KBM-7 (cell line): ENCODE measurements around the gene SDR39U1.
A peak's percentile ranks its signal among the peaks of the same experiment; 100 is the strongest.
"Not testable (repeated sequence)": the region's sequence is repeated elsewhere in the genome, so short reads cannot be mapped to it uniquely, and the experiment has no call there.

Experiments
- DNase-seq: peaks from one replicate; pipeline ENCODE4 v3.0.0-alpha.2; 2015
- in situ Hi-C: fragments of 300-500 bp; cut with MboI; formaldehyde crosslinking; loops from 2 replicates; pipeline ENCODE4 v1.14.3; 2020; ENCODE audit warnings: low sequenced_read_pairs, low pct_unique_long_range_greater_than_20kb, mixed read lengths

SDR39U1 gene

GRCh38 chr14:24450828-24451227, 8.3 kb upstream of the SDR39U1 start:
- DNase-seq, in situ Hi-C loops: not testable (repeated sequence)

- no peak for DNase-seq
- in situ Hi-C loops, result no loop called here
These were observed 583 bp upstream of the SDR39U1 start for GRCh38 chr14:24443053-24443665.

GRCh38 chr14:24441904-24442239, 704 bp downstream of the SDR39U1 start:
- in situ Hi-C loops, result no loop called here
- DNase-seq, result no peak

- no peak for DNase-seq
- in situ Hi-C loops, result no loop called here
These were observed 1.1 kb downstream of the SDR39U1 start for GRCh38 chr14:24441485-24441884.

GRCh38 chr14:24440606-24441399, 1.8 kb downstream of the SDR39U1 start:
- DNase-seq, result no peak
- in situ Hi-C loops, result no loop called here

GRCh38 chr14:24439830-24440605, 2.6 kb downstream of the SDR39U1 start:
- in situ Hi-C loops, result loop anchor here (10.0 kb wide), 1 partner anchor 105 kb away; the partner anchor contains the start of genes ADCY4 and RIPK3
- no peak for DNase-seq

GRCh38 chr14:24439257-24439656, 3.3 kb downstream of the SDR39U1 start:
- in situ Hi-C loops, result loop anchor here (10.0 kb wide), 1 partner anchor 104 kb away; the partner anchor contains the start of genes ADCY4 and RIPK3
- no peak for DNase-seq

- no peak for DNase-seq
- in situ Hi-C loops, result loop anchor here (10.0 kb wide), 1 partner anchor 104 kb away; the partner anchor contains the start of genes ADCY4 and RIPK3
These were observed 4.1 kb downstream of the SDR39U1 start for GRCh38 chr14:24438223-24439097.

GRCh38 chr14:24437736-24438067, 4.9 kb downstream of the SDR39U1 start:
- in situ Hi-C loops, result loop anchor here (10.0 kb wide), 1 partner anchor 103 kb away; the partner anchor contains the start of genes ADCY4 and RIPK3
- DNase-seq, result no peak

GRCh38 chr14:24437020-24437735, 5.4 kb downstream of the SDR39U1 start:
- in situ Hi-C loops, result loop anchor here (10.0 kb wide), 1 partner anchor 102 kb away; the partner anchor contains the start of genes ADCY4 and RIPK3
- peak; percentile 48 for DNase-seq

GRCh38 chr14:24436355-24437019, 6.1 kb downstream of the SDR39U1 start:
- in situ Hi-C loops, result loop anchor here (10.0 kb wide), 1 partner anchor 102 kb away; the partner anchor contains the start of genes ADCY4 and RIPK3
- peak; percentile 72 for DNase-seq

GRCh38 chr14:24435998-24436354, 6.6 kb downstream of the SDR39U1 start:
- in situ Hi-C loops, result loop anchor here (10.0 kb wide), 1 partner anchor 101 kb away; the partner anchor contains the start of genes ADCY4 and RIPK3
- DNase-seq, result no peak

- in situ Hi-C loops, result loop anchor here (10.0 kb wide), 1 partner anchor 100 kb away; the partner anchor contains the start of genes ADCY4 and RIPK3
- no peak for DNase-seq
These were observed 7.3 kb downstream of the SDR39U1 start for GRCh38 chr14:24435192-24435810.

GRCh38 chr14:24434676-24435075, 7.9 kb downstream of the SDR39U1 start:
- no peak for DNase-seq
- in situ Hi-C loops, result loop anchor here (10.0 kb wide), 1 partner anchor 100 kb away; the partner anchor contains the start of genes ADCY4 and RIPK3

- no peak for DNase-seq
- in situ Hi-C loops, result loop anchor here (10.0 kb wide), 1 partner anchor 99 kb away; the partner anchor contains the start of genes ADCY4 and RIPK3
These were observed 8.5 kb downstream of the SDR39U1 start for GRCh38 chr14:24434036-24434435.

- in situ Hi-C loops, result loop anchor here (10.0 kb wide), 1 partner anchor 98 kb away; the partner anchor contains the start of genes ADCY4 and RIPK3
- no peak for DNase-seq
These were observed 10.1 kb downstream of the SDR39U1 start for GRCh38 chr14:24432259-24433131.
